Activated CD4-positive, CD25-positive, alpha-beta regulatory T cell (primary cell): ENCODE measurements around the gene AMT.

Experiments used
- DNase-seq, 4 experiments: peaks; one replicate each; lab custom pipeline; 2025; lab: John Stamatoyannopoulos, UW

AMT gene, protein sequence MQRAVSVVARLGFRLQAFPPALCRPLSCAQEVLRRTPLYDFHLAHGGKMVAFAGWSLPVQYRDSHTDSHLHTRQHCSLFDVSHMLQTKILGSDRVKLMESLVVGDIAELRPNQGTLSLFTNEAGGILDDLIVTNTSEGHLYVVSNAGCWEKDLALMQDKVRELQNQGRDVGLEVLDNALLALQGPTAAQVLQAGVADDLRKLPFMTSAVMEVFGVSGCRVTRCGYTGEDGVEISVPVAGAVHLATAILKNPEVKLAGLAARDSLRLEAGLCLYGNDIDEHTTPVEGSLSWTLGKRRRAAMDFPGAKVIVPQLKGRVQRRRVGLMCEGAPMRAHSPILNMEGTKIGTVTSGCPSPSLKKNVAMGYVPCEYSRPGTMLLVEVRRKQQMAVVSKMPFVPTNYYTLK

DNA sequence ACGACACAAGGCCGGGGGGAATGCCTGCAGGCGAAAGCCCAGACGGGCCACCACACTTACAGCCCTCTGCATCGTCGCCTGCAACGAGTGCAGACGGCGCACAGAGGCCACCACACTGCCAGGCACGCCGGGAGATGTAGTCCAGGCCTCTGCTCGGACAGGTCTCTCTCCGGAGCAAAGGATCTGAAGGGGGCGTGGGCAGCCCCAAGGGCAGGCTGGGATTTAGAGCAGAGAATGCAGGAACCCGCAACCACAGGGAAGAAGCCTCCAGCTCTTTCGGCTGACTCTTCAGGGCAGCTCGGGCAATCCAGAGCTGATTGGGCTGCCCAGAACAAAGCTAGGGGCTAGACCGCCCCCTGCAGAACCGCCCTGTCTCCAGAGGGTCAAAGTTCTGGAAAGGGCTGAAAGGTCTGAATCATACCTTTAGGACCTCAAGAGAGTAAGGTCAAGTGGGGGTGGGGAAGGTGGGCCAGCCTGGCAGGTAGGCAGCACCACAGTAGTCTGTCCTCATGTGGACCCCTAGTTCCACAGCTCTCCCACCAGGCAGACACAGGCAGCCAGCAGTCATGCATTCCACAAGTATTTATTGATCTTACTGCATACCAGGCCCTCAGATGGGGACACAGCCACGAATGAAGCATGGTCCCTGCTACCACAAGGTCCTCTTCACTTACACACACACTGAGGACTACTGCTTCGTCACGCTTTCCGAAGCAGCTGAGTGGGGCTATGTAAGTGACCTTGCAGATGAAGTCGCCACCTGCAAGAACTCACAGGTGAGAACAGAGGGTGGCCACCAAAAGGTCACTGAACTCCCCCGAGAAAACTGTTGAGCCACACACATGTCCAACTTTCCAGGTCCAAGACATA lies at the start of gene AMT:
Gene AMT, minus strand, starts transcription at position 95 of the 870 bp plus-strand sequence. Its CDS starts 23 bp downstream, at position 72.
- DNase-seq = no peak

DNA sequence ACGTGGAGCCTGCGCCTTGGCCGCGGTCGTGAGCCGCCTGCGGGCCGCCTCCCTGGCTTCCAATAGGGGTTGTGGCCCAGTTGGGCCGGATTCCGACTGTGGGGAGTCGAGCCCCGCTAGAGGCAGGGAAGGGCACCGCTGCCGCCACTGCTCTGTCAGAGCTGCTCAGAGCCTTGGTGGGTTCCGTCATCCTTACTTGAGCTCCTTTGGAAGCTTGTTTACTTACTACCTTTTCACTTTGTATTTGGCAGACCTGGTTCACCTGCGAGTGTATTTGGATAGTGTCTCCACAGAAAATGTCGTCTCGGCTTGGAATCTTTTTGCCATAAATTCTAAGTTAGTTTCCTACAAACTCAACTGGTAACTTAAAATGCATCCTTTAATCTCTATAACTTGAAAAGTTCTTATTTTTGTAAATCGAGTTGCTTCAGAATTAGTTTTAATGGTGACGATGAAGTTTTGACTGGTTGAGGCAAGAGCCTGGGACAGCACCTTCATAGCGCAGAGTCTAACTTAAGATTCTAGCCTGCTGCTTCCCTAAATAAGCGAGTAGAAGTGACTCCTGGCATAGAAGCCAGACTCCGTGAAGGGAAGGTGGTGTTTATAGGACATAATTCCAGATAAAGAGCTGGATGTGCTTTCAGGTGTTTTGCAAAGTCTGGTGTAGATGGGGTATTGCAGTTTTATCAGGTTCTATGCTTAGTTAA lies 48.6 kb upstream of the AMT start:
- DNase-seq = no peak

DNA sequence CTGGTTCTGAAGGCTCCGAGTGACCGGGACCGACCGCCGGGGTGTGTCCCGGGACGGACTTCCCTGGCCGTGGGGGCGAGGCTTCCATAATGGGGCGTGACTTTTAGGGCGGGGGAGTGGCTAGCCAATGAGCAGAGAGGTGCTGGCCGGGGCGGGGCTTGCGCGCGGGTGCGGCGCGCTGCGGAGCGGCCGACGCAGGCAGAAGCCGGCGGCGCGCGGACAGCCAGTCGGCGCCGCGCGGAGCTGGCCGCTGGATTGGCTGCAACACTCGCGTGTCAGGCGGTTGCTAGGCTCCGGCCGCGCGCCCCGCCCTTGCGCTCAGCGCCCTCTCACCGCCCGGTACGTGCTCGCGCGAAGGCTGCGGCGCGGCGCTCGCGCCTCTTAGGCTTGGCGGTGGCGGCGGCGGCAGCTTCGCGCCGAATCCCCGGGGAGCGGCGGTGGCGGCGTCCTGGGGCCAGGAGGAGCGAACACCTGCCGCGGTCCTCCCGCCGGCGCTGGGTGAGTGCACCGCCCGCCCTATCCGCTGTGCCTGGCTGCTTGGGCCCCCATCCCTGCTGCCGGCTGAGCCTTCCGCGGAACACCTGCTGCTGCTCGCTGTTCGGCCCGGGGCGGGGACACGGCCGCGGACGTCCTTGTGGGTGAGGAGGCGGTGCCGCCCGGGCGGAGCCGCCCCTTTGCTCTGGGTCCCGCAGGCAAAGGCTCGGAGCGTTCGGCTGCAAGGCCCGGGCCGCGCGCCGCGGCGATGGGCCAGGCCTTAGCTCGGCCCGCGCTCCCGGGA lies 47.9 kb upstream of the AMT start, which contains the start of gene DAG1:
Gene DAG1, plus strand, starts transcription at position 332 of the 778 bp plus-strand sequence. CDS start 40,268 bp downstream, outside the sequence.
- peak; percentile 93 to 95 (median 94) for DNase-seq

DNA sequence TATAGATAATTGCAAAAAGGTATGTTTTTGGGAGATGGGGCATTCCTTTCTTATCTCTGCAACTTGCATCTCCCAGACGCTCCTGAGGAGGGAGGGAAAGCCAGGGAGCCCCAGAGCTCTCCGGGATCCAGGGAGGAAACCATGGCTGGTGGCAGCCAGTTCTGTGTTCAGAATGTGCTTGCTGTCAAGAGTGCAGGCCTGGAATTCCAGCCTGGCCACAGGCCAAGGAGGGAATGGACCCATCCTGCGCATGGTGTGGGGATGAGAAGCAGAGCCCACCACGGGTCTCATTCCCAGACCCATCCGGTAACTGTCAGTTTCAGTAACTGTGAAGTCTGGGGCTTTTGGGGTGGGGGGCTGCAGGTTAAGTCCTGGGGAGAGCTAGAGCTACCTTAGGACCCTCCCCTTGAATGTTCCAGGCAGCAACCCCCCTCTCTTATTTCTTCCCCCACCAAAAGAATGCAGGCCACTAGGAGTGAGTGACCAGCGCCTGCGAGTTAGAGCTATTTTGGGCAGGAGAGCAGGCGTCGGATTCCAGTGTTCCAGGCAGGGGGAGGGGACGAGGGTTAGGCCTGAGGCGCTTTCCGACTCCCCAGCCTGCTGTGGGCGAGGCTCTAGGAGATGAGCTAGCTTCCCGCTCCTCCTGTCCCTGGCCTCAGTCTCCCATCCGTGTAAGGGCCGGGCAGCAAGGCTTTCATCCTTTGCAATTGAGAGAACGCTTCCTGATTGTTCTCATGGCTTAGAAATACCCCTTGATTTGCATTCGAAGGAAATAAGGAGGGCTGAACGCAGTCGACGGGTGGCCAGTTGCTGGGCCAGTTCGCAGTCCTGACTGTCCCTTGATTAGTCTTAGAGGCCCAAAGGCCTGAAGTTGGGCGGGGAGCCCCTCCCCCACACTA lies 47.0 kb upstream of the AMT start:
- no peak for DNase-seq

DNA sequence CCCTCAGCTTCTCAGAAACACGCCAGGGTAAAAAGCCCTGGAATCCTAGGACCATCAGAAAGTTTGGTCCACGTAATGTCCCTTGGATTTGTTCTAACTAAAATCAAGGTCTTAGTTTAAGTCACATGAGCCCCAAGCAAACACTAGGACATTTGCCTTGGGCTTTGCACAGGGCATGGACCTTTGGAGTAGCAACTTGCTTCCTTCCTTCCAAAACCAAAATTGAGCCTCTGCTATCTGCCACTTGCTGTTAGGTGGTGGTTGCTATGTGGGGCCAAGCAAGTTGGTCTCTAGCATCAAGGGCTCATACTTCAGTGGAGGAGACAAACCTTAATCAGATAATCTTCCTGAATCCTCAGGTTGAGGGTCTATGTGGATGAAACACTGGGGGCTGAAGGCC lies 43.8 kb upstream of the AMT start:
- DNase-seq = no peak

DNA sequence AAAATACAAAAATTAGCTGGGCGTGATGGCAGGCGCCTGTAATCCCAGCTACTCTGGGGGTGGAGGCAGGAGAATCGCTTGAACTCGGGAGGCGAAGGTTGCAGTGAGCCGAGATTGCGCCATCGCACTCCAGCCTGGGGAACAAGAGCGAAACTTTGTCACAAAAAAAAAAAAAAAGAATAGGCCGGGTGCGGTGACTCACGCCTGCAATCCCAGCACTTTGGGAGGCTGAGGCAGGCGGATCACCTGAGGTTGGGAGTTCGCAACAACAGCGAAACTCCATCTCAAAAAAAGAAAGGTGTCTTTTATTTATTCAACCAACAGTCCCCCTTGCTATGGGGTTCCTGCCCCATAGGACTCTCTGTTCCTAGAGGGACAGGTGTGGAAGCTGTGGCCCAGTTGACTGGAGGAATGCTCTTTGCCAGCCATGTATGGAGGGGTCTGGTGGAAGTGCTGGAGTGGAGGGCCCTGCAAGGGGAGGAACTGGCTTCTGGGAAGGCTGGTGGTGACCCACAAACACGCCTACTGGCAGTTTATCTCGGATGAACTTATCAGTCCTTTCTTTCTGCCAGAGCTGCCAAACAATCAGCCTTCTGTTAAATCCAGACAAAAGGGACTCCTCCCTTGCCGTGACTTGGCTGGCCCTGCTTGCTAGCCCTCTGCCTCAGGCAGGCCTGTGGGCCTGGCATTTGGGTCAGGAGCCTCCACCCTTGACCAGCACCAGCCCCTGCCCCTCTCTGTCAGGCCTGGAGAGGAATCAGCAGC lies 43.2 kb upstream of the AMT start:
- DNase-seq = no peak

DNA sequence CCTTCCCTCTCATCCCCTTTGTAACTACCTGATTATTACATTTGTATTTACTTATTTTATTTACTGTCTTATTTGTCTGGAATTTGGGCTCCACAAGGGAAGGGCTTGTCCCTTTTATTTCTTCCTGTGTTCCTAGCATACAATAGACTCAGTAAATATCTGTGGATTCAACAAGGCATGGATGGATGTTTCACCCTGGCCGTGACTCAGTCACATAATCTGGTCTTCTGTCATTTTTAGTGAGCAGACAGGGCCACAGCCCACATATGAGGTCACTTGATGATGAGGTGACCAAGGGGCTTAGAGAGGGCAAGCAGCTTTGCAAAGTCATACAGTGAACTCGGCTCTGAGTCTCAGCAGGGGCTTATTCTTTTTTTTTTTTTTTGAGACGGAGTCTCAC lies 39.9 kb upstream of the AMT start:
- no peak for DNase-seq

DNA sequence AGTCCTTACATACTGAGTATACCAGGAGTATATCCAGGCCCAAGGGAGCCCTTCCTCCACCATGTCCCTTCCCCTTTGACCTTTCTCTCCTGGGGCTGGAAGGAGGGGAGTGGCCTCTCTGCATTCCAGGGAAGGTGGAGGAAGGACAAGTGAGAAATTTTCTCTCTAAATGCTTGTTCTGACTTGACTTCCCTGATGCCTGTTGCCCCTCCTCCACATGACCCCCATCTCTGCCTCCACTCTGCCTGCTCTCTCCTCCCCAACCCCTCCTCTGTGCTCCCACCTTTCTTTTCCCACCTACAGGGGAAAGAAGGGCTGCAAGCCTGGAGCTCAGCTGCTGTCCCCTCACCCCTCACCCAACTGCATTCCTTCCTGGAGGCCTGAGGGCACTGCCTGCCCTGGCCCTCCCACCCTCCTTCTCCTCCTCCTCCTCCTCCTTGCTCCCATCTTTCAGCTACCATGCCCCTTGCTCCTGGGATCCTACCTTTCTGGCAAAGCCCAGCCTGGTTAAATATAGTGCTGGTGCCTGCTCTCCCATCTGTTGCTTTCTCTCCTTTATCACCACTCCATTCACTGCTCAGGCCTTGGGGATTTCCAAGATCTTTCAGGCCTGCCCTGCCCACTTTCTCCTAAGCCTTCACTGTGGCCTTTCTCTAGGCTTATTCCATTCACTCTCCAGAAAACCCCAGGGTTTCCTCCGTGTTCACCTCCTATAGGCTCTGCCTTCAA lies 39.3 kb upstream of the AMT start:
- DNase-seq = no peak

DNA sequence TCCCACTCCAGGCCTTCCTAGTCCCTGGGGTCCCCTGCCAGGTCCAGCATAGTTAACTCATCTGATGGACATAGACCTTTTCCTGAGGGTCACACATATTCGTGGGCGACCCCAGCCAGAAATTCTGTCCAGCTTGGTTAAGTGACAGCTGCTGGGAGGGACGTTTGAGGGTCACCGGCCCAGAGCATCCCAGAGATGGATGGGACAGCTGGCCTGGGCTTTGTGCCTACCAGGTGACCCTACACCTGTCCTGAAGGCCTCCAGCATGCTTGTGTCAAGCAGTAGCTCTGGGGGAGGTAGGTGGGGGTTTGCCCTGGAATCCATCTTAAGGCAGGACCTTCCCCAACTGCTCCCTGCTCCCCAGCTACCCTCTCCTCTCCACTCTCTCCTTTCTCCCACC lies 38.7 kb upstream of the AMT start:
- DNase-seq = no peak

DNA sequence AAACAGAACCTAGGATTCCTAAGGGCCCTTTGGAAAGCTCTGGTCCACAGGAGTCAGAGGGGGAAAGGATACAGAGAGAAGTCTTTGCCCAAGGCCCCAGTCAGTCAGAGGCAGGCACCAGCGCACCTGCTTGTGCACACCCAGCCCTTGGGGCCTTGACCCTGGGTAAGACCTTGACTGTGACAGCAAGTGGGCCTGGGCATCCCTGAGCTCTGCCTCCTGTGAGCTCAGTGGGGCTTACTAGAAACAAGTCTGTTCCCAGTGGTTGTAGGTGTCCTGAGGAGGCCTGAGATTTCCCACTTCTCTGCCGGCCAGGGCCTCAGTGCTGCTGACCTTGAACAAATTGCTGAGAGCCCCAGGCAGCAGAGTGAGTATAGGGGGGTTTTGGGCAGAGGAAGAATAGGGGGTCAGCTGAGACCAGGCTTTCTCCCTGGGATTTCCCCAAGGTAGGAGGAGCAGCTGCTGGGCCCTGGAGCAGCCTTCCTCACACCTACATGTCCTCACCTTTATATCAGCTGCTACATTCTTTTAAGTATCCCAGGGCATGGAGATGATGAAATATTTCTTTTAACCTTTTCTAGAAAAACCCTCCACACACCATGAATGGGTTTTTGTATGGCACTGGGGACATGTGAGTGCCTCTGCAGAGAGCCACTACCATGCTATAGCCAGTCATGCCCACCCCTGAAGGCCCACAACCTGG lies 38.1 kb upstream of the AMT start:
- no peak for DNase-seq

DNA sequence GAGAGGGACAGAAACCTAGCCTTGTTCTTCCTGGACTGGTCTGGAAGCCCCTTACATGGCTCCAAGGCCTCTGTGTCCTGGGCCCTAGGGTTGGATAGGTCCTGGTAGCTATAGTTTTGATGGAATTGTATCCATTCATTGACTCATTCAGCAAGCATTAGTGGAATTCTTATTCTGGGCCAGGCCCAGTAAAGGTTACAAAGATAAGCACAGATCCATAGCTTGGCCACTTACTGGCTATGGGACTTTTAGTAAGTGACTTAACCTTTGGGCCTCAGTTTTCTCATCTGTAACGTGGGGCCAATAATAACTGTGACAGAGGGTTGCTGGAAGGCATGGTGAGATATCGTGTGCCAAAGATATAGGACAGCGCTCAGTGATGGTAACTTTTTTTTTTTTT lies 34.2 kb upstream of the AMT start:
- no peak for DNase-seq

DNA sequence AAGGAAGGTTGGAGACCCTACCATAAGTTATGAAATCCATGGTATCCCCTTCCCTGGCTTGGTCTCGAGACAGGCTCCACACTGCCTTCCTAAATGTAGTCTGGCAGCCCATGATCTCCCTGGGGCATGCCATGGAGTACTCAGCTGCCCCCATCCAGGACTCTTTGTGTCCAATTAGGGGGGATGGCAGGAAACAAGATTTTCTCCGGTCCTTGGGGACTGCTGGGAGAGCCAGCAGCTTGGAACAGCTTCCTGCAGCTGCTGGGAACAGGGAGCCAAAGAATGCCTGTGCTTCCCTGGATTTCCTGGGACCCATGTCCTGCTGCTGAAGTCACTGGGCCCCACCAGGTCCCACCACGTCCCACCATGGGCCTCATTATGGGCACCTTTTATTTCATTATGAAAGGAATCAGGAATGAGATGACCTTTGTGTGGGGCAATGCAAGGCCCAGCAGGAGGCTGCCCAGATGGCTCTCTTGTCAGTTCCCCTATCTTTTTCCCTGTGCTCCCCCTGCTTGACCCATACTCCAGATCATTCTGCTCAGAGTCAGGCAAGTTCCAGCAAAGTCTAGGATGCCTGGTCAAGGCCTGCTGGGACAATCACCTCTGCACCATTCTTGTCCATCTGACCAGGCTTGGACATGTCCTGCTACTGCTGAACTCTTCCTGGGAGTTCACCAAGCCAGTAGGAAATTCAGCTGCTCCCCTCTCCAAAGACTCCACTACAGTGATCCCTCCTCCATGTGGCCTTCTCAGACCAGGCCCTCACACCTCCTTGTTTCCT lies 32.8 kb upstream of the AMT start:
- DNase-seq = no peak

DNA sequence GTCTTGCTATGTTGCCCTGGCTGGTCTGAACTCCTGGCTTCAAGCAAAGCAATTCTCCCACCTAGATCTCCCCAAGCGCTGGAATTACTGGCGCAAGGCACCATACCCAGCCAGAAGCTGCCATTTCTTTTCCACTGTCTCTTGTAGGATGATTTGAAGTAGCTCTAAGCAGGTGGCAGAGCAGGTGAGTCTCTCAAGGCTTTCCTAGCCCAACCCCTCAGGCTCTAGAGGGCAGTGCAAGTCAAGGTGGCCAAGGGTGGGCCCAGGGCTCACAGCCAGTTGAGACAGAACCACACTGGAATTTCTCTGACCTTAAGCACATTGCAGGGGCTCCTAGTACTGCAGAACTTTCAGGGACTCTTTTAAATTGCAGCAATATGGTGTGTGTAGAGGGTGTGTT lies 32.2 kb upstream of the AMT start:
- DNase-seq = no peak

DNA sequence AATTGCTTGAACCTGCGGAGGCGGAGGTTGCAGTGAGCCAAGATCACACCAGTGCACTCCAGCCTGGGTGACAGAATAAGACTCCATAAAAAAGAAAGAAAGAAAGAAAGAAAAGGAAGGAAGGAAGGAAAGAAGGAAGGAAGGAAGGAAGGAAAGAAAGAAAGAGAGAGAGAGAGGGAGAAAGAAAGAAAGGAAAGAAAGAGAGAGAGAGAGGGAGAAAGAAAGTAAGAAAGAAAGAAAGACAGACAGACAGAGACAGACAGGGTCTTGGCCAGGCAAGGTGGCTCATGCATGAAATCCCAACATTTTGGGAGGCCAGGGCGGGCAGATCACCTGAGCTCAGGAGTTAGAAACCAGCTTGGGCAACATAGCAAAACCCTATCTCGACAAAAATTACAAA lies 31.3 kb upstream of the AMT start:
- no peak for DNase-seq

DNA sequence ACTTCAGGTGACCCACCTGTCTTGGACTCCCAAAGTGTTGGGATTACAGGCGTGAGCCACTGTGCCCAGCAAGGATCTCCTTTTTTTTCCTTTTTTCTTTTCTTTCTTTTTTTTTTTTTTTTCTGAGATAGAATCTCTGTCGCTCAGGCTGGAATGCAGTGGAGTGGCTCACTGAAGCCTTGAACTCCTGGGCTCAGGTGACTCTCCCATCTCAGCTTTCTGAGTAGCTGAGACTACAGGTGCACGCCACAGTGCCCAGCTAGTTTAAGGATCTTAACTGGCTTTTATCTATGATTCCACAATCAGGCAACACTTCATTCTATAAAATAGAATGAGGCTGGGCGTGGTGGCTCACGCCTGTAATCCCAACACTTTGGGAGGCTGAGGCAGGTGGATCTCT lies 23.1 kb upstream of the AMT start:
- no peak for DNase-seq

DNA sequence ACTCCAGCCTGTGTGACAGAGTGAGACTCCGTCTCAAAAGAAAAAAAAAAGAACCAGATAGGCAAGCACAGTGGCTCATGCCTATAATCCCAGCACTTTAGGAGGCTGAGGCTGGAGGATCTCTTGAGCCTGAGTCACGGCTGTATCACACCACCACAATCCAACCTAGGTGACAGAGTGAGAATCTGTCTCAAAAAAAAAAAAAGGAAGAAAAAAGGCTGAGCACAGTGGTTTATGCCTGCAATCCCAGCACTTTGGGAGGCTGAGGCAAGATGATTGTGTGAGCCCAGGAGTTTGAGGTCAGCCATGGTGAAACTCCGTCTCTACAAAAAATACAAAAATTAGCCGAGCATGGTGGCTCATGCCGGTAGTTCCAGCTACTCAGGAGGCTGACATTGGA lies 12.5 kb upstream of the AMT start:
- DNase-seq = no peak

DNA sequence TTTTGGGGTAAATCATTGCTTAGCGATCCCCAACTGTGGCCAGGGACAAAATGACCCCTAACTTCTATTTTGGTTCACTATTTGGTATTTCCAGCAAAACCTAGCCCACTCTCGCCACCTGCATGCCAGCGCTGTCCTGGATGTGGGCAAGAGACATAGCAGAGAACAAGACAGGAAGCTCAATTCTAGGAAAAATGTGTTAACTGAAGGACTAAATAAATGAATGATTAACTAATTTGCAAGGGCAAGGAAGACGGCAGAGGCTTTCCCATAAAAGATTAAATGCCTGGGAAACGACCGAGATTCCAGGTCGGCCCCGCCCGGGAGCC lies 6.4 kb upstream of the AMT start:
- no peak for DNase-seq

DNA sequence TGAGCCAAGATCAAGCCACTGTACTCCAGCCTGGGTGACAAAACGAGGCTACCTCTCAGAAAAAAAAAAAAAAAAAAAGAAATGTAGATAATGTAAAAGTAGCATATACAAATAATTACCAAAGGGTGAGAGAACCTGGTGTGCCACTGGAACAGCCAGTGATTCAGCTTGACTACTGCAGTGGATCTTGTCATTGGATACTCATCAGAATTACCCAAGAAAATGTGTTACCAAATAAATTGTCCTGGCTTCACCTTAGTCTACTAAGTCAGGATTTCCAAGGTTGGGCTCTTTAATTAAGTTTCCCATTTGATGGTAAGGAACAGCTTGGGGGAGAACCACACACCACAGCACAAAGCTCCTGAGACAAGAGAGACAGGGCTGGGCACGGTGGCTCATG lies 5.3 kb upstream of the AMT start:
- no peak for DNase-seq
